ENCODE data around the gene ASB2. TPM values are rescaled to one million over a fixed set of nuclear protein-coding genes. Genes with fewer than 3 reads are reported as not detected.

The ASB2 gene
- total RNA-seq, 1 donor from 2014 or later, result 2.4 TPM

- Histone ChIP-seq H3K9me3 (no peaks in the 10 kb centered on the region), H3K27ac (no peak overlapping the region), H3K4me1 (no peaks in the 10 kb centered on the region), H3K27me3 (ENCODE audit: low read depth) (no peaks in the 10 kb centered on the region), H3K4me3 (no peak overlapping the region), H3K36me3 (no peaks in the 10 kb centered on the region)
- no peak for ATAC-seq
- no peak for DNase-seq
- TF ChIP-seq CTCF (IDR thresholded peaks at IDR 0.05), result no peak
- intact Hi-C loops (cut with DNase I), result no loop called here
These were observed 47.3 kb downstream of the ASB2 start for GRCh38 chr14:93929048-93929535.

GRCh38 chr14:93928184-93929047, 48.0 kb downstream of the ASB2 start:
- Histone ChIP-seq H3K27me3 (ENCODE audit: low read depth) (no peaks in the 10 kb centered on the region), H3K36me3 (no peaks in the 10 kb centered on the region), H3K4me3 (no peak overlapping the region), H3K27ac (no peak overlapping the region), H3K4me1 (no peaks in the 10 kb centered on the region), H3K9me3 (no peaks in the 10 kb centered on the region)
- intact Hi-C loops (cut with DNase I), result no loop called here
- TF ChIP-seq CTCF (IDR thresholded peaks at IDR 0.05), result no peak
- DNase-seq (no peak), ATAC-seq (no peak)

- no peak for DNase-seq
- no peaks in the 10 kb centered on the region for H3K36me3 ChIP-seq
- ATAC-seq, result peak in 1 of 2 donors; percentile 3
- no peaks in the 10 kb centered on the region for H3K27me3 ChIP-seq (ENCODE audit: low read depth)
- H3K9me3 ChIP-seq, result no peaks in the 10 kb centered on the region
- intact Hi-C loops (cut with DNase I), result no loop called here
- H3K4me3 ChIP-seq, result no peak overlapping the region
- no peak overlapping the region for H3K27ac ChIP-seq
- no peak for TF ChIP-seq CTCF (IDR thresholded peaks at IDR 0.05)
- no peaks in the 10 kb centered on the region for H3K4me1 ChIP-seq
These were observed 48.6 kb downstream of the ASB2 start for GRCh38 chr14:93927800-93928145.

GRCh38 chr14:93926873-93927799, 49.2 kb downstream of the ASB2 start, which contains the start of gene FAM181A:
Gene FAM181A, plus strand, starts transcription at chr14:93927344. Its CDS starts 942 bp downstream, at chr14:93928286.
- H3K9me3 ChIP-seq, result no peaks in the 10 kb centered on the region
- DNase-seq (peak; percentile 80), ATAC-seq (peak; percentile 77 to 87)
- intact Hi-C loops (cut with DNase I), result no loop called here
- TF ChIP-seq CTCF (IDR thresholded peaks at IDR 0.05), result no peak
- H3K4me3 ChIP-seq, result no peak within 1 kb of the TSS
- H3K36me3 ChIP-seq, result no peaks in the 10 kb centered on the region
- no peaks in the 10 kb centered on the region for H3K27me3 ChIP-seq (ENCODE audit: low read depth)
- no peaks in the 10 kb centered on the region for H3K4me1 ChIP-seq
- H3K27ac ChIP-seq, result no peak within 1 kb of the TSS

DNA sequence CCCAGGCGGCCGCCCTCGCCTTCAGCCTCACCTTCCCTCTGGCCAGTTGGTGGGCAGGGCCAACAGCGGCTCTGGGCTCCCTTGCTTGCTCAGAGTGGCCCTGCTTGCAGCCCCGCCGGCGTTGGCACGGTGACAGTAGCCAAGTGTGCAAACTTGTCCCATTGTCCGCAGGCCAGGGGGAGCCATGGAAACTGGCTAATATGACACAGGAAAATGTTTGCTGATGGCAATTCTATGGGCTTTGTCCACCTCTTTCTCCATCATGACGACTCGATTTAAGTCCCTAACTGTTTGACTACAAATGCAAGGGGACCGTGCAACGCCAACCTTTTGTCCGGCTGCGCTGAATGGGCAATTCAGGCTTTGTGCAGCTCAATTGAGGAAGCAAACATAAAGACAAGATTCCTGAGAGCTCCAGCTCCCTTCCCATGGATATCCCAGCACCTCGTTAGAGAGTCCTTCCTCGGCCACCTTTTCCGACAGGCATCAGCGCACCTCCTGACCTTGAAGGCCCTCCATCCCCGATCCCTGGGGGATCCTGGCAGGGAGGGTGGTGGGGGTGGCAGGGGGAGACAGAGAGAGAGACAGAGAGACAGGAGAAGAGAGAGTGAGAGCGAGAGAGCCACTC, 50.0 kb downstream of the ASB2 start:
- DNase-seq, result peak; percentile 67
- Histone ChIP-seq H3K4me1 (no peaks in the 10 kb centered on the region), H3K36me3 (no peaks in the 10 kb centered on the region), H3K9me3 (no peaks in the 10 kb centered on the region), H3K27ac (no peak overlapping the region), H3K27me3 (ENCODE audit: low read depth) (no peaks in the 10 kb centered on the region), H3K4me3 (no peak overlapping the region)
- no peak for ATAC-seq
- no peak for TF ChIP-seq CTCF (IDR thresholded peaks at IDR 0.05)
- intact Hi-C loops (cut with DNase I), result no loop called here

Measured in lower lobe of right lung (tissue), 2 donors.